ENCODE measurements around the gene REPIN1. TPM values are rescaled to one million over a fixed set of nuclear protein-coding genes. Genes with fewer than 3 reads are reported as not detected.

REPIN1 gene
- polyA plus RNA-seq, 2 of the 4 experiments (the other 2 are of a cell fraction), result 48.1 to 101 TPM

GRCh38 chr7:150399421-150400007, 30.9 kb downstream of the REPIN1 start (continued):
- no peak for TF ChIP-seq MYC (IDR thresholded peaks at IDR 0.05; ENCODE audit: borderline replicate concordance, low read length)
- TF ChIP-seq ZC3H11A (IDR thresholded peaks at IDR 0.05), result no peak
- no peak for TF ChIP-seq GATA3 (IDR thresholded peaks at IDR 0.05; ENCODE audit: borderline replicate concordance)
- no peak for TF ChIP-seq SREBF2 (IDR thresholded peaks at IDR 0.05)

- H3K27ac ChIP-seq, result peak overlapping the region; percentile 14 to 69; a peak in 4 of 6 replicates
- ChIA-PET POLR2A (interaction anchor here (1.3 kb wide), 1 partner anchor 31 kb away, joined by 4 read pairs; no protein-coding TSS in a partner anchor), CTCF (interaction anchor here (0.7 to 1.8 kb wide), 3 partner anchors 12 to 574 kb away, joined by 3 to 6 read pairs (median 4); partner anchors contain the start of gene REPIN1)
- no peak overlapping the region for H3K4me3 ChIP-seq
- peak in 1 of 2 experiments; percentile 44 for DNase-seq (ENCODE audit: low read depth in 1 of 2, low spot score in 1 of 2)
- H3K4me1 ChIP-seq, result peaks cover 34% of the 10 kb centered on the region
- ATAC-seq, result peak; percentile 33 to 42; a peak in 3 of 6 replicates
- TF ChIP-seq NPAS2 (CRISPR knock-in tag; IDR thresholded peaks at IDR 0.05; ENCODE audit: borderline replicate concordance) (no peak), FOSL2 (IDR thresholded peaks at IDR 0.05) (no peak), FOSL2 (CRISPR knock-in tag; IDR thresholded peaks at IDR 0.05) (peak; percentile 62), FOSB (CRISPR knock-in tag; IDR thresholded peaks at IDR 0.05) (no peak), GATA3 (IDR thresholded peaks at IDR 0.05; ENCODE audit: borderline replicate concordance) (peak; percentile 22; the same call in 1 of the 2 replicates), ATOH8 (CRISPR knock-in tag; IDR thresholded peaks at IDR 0.05; ENCODE audit: low read depth) (no peak), MAX (IDR thresholded peaks at IDR 0.05) (0 out of 2 replicates have a peak, but pooled peaks have one; percentile 15), RNF2 (IDR thresholded peaks at IDR 0.05; ENCODE audit: borderline replicate concordance, low read depth) (no peak), MAFK (IDR thresholded peaks at IDR 0.05; ENCODE audit: partially characterized antibody) (peak; percentile 85), HDAC2 (IDR thresholded peaks at IDR 0.05) (no peak)
- FAIRE-seq, result no peak
- no peaks in the 10 kb centered on the region for H3K9me3 ChIP-seq
- peak overlapping the region; percentile 43 for H3K4me2 ChIP-seq
- WGBS (ENCODE audit: missing lambda C conversion rate), result 31% methylated on average over 11 of the region's 11 CpGs
Measured at GRCh38 chr7:150400008-150400787, 31.6 kb downstream of the REPIN1 start.

GRCh38 chr7:150400788-150401423, 32.3 kb downstream of the REPIN1 start:
- FAIRE-seq (no peak), ATAC-seq (no peak), DNase-seq (ENCODE audit: low read depth in 1 of 2, low spot score in 1 of 2) (no peak)
- peaks cover 37% of the 10 kb centered on the region for H3K4me1 ChIP-seq
- CTCF ChIA-PET, result interaction anchor here (1.0 to 2.0 kb wide), 5 partner anchors 9 to 45 kb away, joined by 3 to 7 read pairs (median 5); partner anchors contain the start of gene REPIN1
- H3K9me3 ChIP-seq, result no peaks in the 10 kb centered on the region
- H3K27ac ChIP-seq, result peak overlapping the region in 1 of 2 experiments; percentile 69; a peak in 3 of 6 replicates
- H3K4me3 ChIP-seq, result no peak overlapping the region
- 89% methylated on average over 15 of the region's 15 CpGs for WGBS (ENCODE audit: missing lambda C conversion rate)
- no peak overlapping the region; the same call in 2 of the 3 replicates for H3K4me2 ChIP-seq
- POLR2A ChIA-PET, result no interaction called here
- TF ChIP-seq CHD2 (IDR thresholded peaks at IDR 0.05; ENCODE audit: low read length, partially characterized antibody) (no peak), ELK1 (IDR thresholded peaks at IDR 0.05; ENCODE audit: low read depth, low read length) (no peak), POLR2A (IDR thresholded peaks at IDR 0.05; ENCODE audit: low read length) (no peak)

- FAIRE-seq (no peak), ATAC-seq (no peak), DNase-seq (ENCODE audit: low read depth in 1 of 2, low spot score in 1 of 2) (no peak)
- ChIA-PET CTCF (interaction anchor here (1.0 to 2.0 kb wide), 4 partner anchors 9 to 46 kb away, joined by 3 to 7 read pairs (median 4); no protein-coding TSS in a partner anchor), POLR2A (no interaction called here)
- H3K4me1 ChIP-seq, result peaks cover 42% of the 10 kb centered on the region
- no peak overlapping the region for H3K4me2 ChIP-seq
- peak overlapping the region in 1 of 2 experiments; percentile 69; a peak in 2 of 6 replicates for H3K27ac ChIP-seq
- no peaks in the 10 kb centered on the region for H3K9me3 ChIP-seq
- 92% methylated on average over 1 of the region's 1 CpG for WGBS (ENCODE audit: missing lambda C conversion rate)
- no peak overlapping the region for H3K4me3 ChIP-seq
- TF ChIP-seq E2F6 (IDR thresholded peaks at IDR 0.05; ENCODE audit: borderline replicate concordance, low read depth), result no peak
- TF ChIP-seq BCL3 (IDR thresholded peaks at IDR 0.05), result no peak
- TF ChIP-seq EHF (CRISPR knock-in tag; IDR thresholded peaks at IDR 0.05), result no peak
- TF ChIP-seq TP53 (CRISPR knock-in tag; IDR thresholded peaks at IDR 0.05), result no peak
- TF ChIP-seq USF2 (IDR thresholded peaks at IDR 0.05), result no peak
- TF ChIP-seq RAD21 (conservative IDR thresholded peaks at IDR 0.05 in 1 of 2, IDR thresholded peaks at IDR 0.05 in 1 of 2), result no peak
- TF ChIP-seq CBX2 (IDR thresholded peaks at IDR 0.05; ENCODE audit: borderline replicate concordance, low read depth), result no peak
Measured at GRCh38 chr7:150401424-150401790, 32.8 kb downstream of the REPIN1 start.

Data from A549 (cell line).